Panc1 (cell line): ENCODE measurements around the gene ELF5. TPM values are rescaled to one million over a fixed set of nuclear protein-coding genes. Genes with fewer than 3 reads are reported as not detected.

Experiments
- ATAC-seq: fragments of 200-7000 bp; cut with Tn5 transposase; 2 replicates; pipeline ENCODE4 v1.9.1; 2020; ENCODE audit warnings: mild to moderate bottlenecking, moderate library complexity
- BruUV-seq: library from RNA; stranded (reverse); fragments of 400-500 nt; replicated peaks from 2 replicates; lab custom pipeline; 2021; lab: Mats Ljungman, UMichigan
- CTCF ChIA-PET: fragments of 300-600 bp; sonication (Branson Sonifier 250); formaldehyde crosslinking; loops from one replicate; lab custom pipeline; 2022; ENCODE audit warnings: antibody characterized with exemption; lab: Charles Lee
- POLR2A ChIA-PET: fragments of 300-600 bp; sonication (Branson Sonifier 250); formaldehyde crosslinking; loops from one replicate; lab custom pipeline; 2022; ENCODE audit warnings: antibody characterized with exemption; lab: Charles Lee
- DNase-seq: peaks from one replicate; pipeline ENCODE4 v3.0.0-alpha.2; 2010; ENCODE audit warnings: low read depth, low spot score
- H3K27ac ChIP-seq: 2 replicates; pipeline ENCODE4 v1.5.1; 2011; ENCODE audit warnings: mild to moderate bottlenecking, low read length, inconsistent platforms
- H3K27me3 ChIP-seq: fragments of 200-500 bp; sonication (Bioruptor generic); 2 replicates; pipeline ENCODE4 v1.6.0; 2014; ENCODE audit warnings: low read length, inconsistent platforms; ENCODE audit not compliant: control insufficient read depth, insufficient read depth
- H3K36me3 ChIP-seq: fragments of 200-500 bp; sonication (Bioruptor generic); 2 replicates; pipeline ENCODE4 v1.5.1; 2014; ENCODE audit warnings: inconsistent platforms, mild to moderate bottlenecking, low read length, moderate library complexity; ENCODE audit not compliant: control insufficient read depth, insufficient read depth
- H3K4me1 ChIP-seq: 2 replicates; pipeline ENCODE4 v1.5.1; 2011; ENCODE audit warnings: inconsistent platforms, mild to moderate bottlenecking, low read length, moderate library complexity; ENCODE audit not compliant: control insufficient read depth, insufficient read depth
- H3K4me3 ChIP-seq, 2 experiments: 2 replicates each; pipeline ENCODE4 v1.5.1; 2011 to 2012; ENCODE audit warnings: low read depth in 2 of 2, low read length in 2 of 2, mild to moderate bottlenecking in 2 of 2, inconsistent platforms in 1 of 2, moderate library complexity in 1 of 2
- H3K9me3 ChIP-seq: fragments of 200-500 bp; sonication (Bioruptor generic); 2 replicates; pipeline ENCODE4 v1.5.1; 2014; ENCODE audit warnings: low read depth, mild to moderate bottlenecking, inconsistent platforms, low read length, moderate library complexity; ENCODE audit not compliant: control insufficient read depth, insufficient read depth
- POLR2AphosphoS5 ChIP-seq: IDR thresholded peaks from 2 replicates; pipeline ENCODE4 v1.6.1; 2012; ENCODE audit warnings: mild to moderate bottlenecking, low read depth, low read length, moderate library complexity
- SIN3A ChIP-seq: IDR thresholded peaks from 2 replicates; pipeline ENCODE4 v1.6.1; 2012; ENCODE audit warnings: low read depth, mild to moderate bottlenecking, low read length, moderate library complexity, borderline replicate concordance; ENCODE audit not compliant: insufficient read depth
- TCF7L2 ChIP-seq: IDR thresholded peaks from 2 replicates; pipeline ENCODE4 v1.6.1; 2011; ENCODE audit warnings: mild to moderate bottlenecking, low read depth, low read length, inconsistent platforms
- in situ Hi-C: cut with HindIII; loops from 2 replicates; pipeline ENCODE4 v1.10.0; 2016; ENCODE audit warnings: low sequenced_read_pairs, low pct_unique_long_range_greater_than_20kb
- intact Hi-C: fragments of 100-400 bp; cut with micrococcal nuclease; formaldehyde crosslinking; loops from one replicate; pipeline ENCODE4 v1.10.0; 2022; ENCODE audit not compliant: unreplicated experiment
- total RNA-seq: library from RNA; stranded (reverse); gene quantifications from one replicate; pipeline ENCODE4 v1.2.1, GENCODE V29; 2021; ENCODE audit not compliant: unreplicated experiment
- TF ChIP-seq, protein P1 (sequence below), 2 experiments: IDR thresholded peaks; 2 replicates each; pipeline ENCODE4 v1.6.1; 2011 to 2012; ENCODE audit warnings: low read depth in 2 of 2, control low read depth in 1 of 2, low read length in 1 of 2, mild to moderate bottlenecking in 1 of 2, moderate library complexity in 1 of 2; ENCODE audit not compliant: insufficient read depth in 1 of 2
- TF ChIP-seq, protein P2 (sequence below): fragments of 450-650 bp; IDR thresholded peaks from 2 replicates; pipeline ENCODE4 v1.5.1; 2017; ENCODE audit warnings: mild to moderate bottlenecking

Gene ELF5
- total RNA-seq, 1 experiment from 2014 or later, result not detected

DNA sequence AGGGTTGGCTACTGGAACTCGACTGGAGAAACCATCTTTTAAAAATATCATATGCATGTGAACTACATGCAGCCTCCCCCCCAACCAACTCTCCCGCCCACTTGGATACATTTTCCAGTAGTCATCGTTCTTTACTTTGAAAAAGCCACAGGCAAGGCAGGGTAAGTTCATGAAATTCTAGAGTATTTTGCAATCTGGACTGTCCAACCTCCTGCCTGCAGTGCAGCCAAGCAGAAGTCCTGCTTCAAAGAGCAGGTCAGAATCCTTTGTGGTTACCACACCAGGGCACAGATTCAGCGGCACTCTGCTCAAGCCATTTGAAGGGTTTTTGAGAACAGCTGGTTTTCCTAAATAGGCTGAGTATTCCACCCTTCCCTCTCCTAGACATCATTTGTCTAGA lies 12.1 kb downstream of the ELF5 start:
- no peaks in the 10 kb centered on the region for H3K9me3 ChIP-seq

DNA sequence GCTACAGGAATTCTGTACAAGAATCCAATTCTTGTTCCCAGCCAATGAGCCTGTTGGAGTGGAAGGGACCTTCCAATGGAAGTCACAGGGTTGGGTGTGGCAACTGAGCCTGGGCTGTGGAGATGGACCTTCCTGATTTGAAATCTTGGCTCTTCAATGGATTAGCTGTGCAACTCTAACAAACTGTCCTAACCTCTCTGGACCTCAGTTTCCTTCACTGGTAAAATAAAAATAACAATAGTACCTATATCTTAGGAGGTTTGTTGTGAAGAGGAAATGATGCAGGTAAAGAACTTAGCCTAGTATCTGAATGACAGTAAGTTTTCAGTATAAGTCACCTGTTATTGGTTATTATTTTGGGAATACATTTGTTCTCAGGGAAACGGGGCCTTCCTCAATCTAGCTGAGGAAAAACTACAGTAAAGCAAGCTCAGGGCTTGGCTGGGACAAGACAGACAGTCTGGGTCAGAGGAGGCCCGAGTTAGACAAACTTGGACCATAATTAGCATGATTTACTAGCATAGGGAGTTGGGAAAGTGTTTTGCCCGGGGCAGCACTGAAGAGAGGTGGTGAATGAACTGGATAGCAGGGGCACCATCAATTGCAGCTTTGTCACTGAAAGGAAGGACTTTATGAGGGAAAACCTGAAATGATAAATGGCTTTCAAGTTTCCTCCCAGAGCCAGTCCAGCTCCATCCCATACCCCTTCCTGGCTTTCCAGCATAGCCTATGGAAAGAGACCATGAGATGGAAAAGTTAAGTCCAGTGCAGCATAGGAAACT lies 13.7 kb downstream of the ELF5 start:
- DNase-seq, result no peak
- no peaks in the 10 kb centered on the region for H3K4me1 ChIP-seq
- ChIA-PET CTCF (no interaction called here), POLR2A (no interaction called here)
- H3K4me3 ChIP-seq, result no peak overlapping the region
- TF ChIP-seq POLR2AphosphoS5, result no peak
- TF ChIP-seq SIN3A, result no peak
- no peak for TF ChIP-seq TCF7L2
- TF ChIP-seq, protein P1, sequence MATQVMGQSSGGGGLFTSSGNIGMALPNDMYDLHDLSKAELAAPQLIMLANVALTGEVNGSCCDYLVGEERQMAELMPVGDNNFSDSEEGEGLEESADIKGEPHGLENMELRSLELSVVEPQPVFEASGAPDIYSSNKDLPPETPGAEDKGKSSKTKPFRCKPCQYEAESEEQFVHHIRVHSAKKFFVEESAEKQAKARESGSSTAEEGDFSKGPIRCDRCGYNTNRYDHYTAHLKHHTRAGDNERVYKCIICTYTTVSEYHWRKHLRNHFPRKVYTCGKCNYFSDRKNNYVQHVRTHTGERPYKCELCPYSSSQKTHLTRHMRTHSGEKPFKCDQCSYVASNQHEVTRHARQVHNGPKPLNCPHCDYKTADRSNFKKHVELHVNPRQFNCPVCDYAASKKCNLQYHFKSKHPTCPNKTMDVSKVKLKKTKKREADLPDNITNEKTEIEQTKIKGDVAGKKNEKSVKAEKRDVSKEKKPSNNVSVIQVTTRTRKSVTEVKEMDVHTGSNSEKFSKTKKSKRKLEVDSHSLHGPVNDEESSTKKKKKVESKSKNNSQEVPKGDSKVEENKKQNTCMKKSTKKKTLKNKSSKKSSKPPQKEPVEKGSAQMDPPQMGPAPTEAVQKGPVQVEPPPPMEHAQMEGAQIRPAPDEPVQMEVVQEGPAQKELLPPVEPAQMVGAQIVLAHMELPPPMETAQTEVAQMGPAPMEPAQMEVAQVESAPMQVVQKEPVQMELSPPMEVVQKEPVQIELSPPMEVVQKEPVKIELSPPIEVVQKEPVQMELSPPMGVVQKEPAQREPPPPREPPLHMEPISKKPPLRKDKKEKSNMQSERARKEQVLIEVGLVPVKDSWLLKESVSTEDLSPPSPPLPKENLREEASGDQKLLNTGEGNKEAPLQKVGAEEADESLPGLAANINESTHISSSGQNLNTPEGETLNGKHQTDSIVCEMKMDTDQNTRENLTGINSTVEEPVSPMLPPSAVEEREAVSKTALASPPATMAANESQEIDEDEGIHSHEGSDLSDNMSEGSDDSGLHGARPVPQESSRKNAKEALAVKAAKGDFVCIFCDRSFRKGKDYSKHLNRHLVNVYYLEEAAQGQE (IDR thresholded peaks at IDR 0.05; ENCODE audit: insufficient read depth in 1 of 2, low read depth in 2 of 2, low read length in 1 of 2), result no peak
- TF ChIP-seq, protein P2, sequence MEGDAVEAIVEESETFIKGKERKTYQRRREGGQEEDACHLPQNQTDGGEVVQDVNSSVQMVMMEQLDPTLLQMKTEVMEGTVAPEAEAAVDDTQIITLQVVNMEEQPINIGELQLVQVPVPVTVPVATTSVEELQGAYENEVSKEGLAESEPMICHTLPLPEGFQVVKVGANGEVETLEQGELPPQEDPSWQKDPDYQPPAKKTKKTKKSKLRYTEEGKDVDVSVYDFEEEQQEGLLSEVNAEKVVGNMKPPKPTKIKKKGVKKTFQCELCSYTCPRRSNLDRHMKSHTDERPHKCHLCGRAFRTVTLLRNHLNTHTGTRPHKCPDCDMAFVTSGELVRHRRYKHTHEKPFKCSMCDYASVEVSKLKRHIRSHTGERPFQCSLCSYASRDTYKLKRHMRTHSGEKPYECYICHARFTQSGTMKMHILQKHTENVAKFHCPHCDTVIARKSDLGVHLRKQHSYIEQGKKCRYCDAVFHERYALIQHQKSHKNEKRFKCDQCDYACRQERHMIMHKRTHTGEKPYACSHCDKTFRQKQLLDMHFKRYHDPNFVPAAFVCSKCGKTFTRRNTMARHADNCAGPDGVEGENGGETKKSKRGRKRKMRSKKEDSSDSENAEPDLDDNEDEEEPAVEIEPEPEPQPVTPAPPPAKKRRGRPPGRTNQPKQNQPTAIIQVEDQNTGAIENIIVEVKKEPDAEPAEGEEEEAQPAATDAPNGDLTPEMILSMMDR, result no peak
- H3K36me3 ChIP-seq, result no peaks in the 10 kb centered on the region
- no TSS peak for BruUV-seq
- ATAC-seq, result no peak
- in situ Hi-C loops, result no loop called here
- H3K9me3 ChIP-seq, result no peaks in the 10 kb centered on the region
- no peak overlapping the region for H3K27ac ChIP-seq
- intact Hi-C loops, result loop anchor here (5.0 to 10.0 kb wide), 2 partner anchors 345 to 397 kb away; no protein-coding TSS in a partner anchor
- no peaks in the 10 kb centered on the region for H3K27me3 ChIP-seq

More for the DNA sequence above, 12.1 kb downstream of the ELF5 start:
- H3K27ac ChIP-seq, result no peak overlapping the region; the same call in 1 of the 2 replicates
- no peak for ATAC-seq
- in situ Hi-C loops, result no loop called here
- no peak for TF ChIP-seq POLR2AphosphoS5
- TF ChIP-seq, protein P1 (IDR thresholded peaks at IDR 0.05; ENCODE audit: insufficient read depth in 1 of 2, low read depth in 2 of 2, low read length in 1 of 2), result no peak
- TF ChIP-seq, protein P2, result no peak
- no peak for TF ChIP-seq SIN3A
- TF ChIP-seq TCF7L2, result no peak
- H3K36me3 ChIP-seq, result no peaks in the 10 kb centered on the region
- no peak for DNase-seq
- no TSS peak for BruUV-seq
- no peaks in the 10 kb centered on the region for H3K4me1 ChIP-seq
- intact Hi-C loops, result no loop called here
- H3K27me3 ChIP-seq, result no peaks in the 10 kb centered on the region
- ChIA-PET POLR2A (no interaction called here), CTCF (no interaction called here)
- no peak overlapping the region for H3K4me3 ChIP-seq
